Activated CD8-positive, alpha-beta memory T cell treated with anti-CD3 and anti-CD28 coated beads, Interleukin-2, amount 50 U/mL, for 24 hours (primary cell): ENCODE data around the gene ATXN1.

Source experiments
- DNase-seq: peaks from one replicate; pipeline ENCODE4 v3.0.0-alpha.2; 2020; ENCODE audit errors: extremely low read depth

The ATXN1 gene

DNA sequence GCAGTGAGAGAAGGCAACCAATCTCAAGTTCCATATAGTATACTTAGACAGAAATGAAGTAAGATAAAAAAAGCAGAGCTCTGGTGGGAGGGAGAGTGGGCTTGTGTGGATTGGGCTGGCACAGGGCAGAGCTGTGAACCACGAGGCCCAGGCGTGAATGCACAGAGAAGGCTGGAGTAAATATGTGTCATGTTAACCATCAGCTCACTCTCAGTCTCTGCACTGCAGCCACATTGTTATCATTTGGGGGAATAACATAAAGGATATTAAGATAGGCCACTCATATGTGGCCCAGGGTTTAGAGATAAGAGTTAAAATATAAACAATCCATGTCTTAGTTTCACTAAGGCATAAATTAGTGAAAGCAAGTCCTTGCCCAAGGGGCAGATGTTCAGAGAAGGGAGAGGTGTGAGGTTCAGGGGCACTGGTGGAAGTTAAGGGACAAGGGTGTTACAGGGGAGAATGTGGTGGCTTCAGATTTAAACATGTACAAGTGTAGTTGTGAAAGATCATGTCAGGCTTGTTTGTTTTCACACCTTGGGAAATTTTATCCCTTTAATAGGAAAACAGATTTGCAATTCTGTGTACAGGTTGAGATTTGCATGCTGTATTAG lies 508.5 kb downstream of the ATXN1 start:
- DNase-seq, result no peak

DNA sequence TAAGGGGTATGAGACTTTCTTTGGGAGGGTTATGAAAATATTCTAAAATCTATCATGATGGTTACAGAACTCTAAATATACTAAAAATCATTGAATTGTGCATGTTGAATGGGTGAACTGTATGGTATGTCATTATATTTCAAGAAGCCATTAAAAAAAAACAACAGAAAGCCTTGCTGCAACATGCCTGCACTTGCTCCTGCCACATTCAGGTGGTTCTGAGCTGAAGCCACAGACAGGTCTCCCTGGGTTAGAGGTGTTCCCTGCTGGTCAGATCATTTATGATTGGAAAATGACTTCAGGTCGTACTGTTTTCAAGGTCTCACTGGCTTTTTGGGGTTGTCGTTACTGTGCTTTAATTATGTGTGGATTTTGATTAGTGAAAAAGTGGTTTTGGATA lies 509.6 kb downstream of the ATXN1 start:
- DNase-seq, result no peak

DNA sequence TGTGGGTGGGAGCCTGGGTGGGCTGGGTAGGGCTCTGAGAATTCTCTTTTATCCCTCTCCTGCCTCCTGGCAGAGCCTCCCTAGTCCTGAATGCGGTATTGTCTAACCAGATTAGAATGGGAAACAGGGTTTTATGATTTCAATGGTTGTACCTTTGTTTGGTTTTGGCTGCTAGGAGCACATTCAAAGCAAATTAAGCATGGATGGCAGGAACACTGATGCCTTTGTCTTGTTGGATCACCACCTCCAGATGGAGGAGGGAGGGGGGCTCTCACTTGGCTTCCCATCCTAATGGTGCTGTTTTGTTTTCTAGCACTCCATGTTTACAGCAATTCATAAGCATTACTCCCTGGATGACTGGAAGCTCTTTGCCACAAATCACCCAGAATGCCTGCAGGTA lies 511.3 kb downstream of the ATXN1 start:
- DNase-seq, result no peak
